Mesodermal cell (in vitro differentiated cells): Measurements from ENCODE around the gene PDCD4.

ENCODE experiments used
- H3K27ac ChIP-seq: 2 replicates; pipeline ENCODE4 v1.7.0; 2013; ENCODE audit warnings: mild to moderate bottlenecking, low read depth, low read length, moderate library complexity; ENCODE audit not compliant: severe bottlenecking
- H3K36me3 ChIP-seq: 2 replicates; pipeline ENCODE4 v1.7.1; 2013; ENCODE audit warnings: mild to moderate bottlenecking, low read length, moderate library complexity; ENCODE audit not compliant: control insufficient read depth, insufficient read depth
- H3K4me1 ChIP-seq: one replicate; pipeline ENCODE4 v1.7.1; 2013; ENCODE audit warnings: mild to moderate bottlenecking, low read length; ENCODE audit not compliant: insufficient read depth, control insufficient read depth, poor library complexity, severe bottlenecking
- H3K4me3 ChIP-seq: 2 replicates; pipeline ENCODE4 v1.7.0; 2013; ENCODE audit warnings: low read length, control low read depth, mild to moderate bottlenecking; ENCODE audit not compliant: insufficient read depth, poor library complexity, severe bottlenecking; ENCODE audit errors: extremely low read depth
- H3K9me3 ChIP-seq: 2 replicates; pipeline ENCODE4 v1.7.1; 2013; ENCODE audit warnings: mild to moderate bottlenecking, low read length, moderate library complexity; ENCODE audit not compliant: control insufficient read depth
- WGBS, 2 experiments: methylation state at CpG; one replicate each; pipeline ENCODE4 v1.1.5; 2013; ENCODE audit warnings: missing lambda C conversion rate in 2 of 2; ENCODE audit not compliant: insufficient coverage in 2 of 2; 5-methylcytosine and 5-hydroxymethylcytosine counted together

PDCD4 gene

GRCh38 chr10:110923856-110924493 lies 52.2 kb downstream of the PDCD4 start:
- H3K27ac ChIP-seq: no peak overlapping the region
- no peaks in the 10 kb centered on the region for H3K4me1 ChIP-seq
- no peak overlapping the region for H3K4me3 ChIP-seq
- WGBS, 2 experiments: 100% methylated on average over 1 of the region's 2 CpGs
- no peaks in the 10 kb centered on the region for H3K9me3 ChIP-seq
- H3K36me3 ChIP-seq: no peaks in the 10 kb centered on the region

- Histone ChIP-seq H3K9me3 (no peaks in the 10 kb centered on the region), H3K4me3 (no peak overlapping the region), H3K4me1 (peaks cover 3% of the 10 kb centered on the region), H3K36me3 (no peaks in the 10 kb centered on the region), H3K27ac (no peak overlapping the region)
- 86 to 100% methylated on average over 2 of the region's 2 CpGs for WGBS, 2 experiments
Observed at GRCh38 chr10:110927461-110927860, 55.7 kb downstream of the PDCD4 start.

- H3K27ac ChIP-seq: no peak overlapping the region
- WGBS, 2 experiments: 82 to 91% methylated on average over 1 of the region's 1 CpG
- no peaks in the 10 kb centered on the region for H3K36me3 ChIP-seq
- H3K4me3 ChIP-seq: no peak overlapping the region
- peaks cover 3% of the 10 kb centered on the region for H3K4me1 ChIP-seq
- no peaks in the 10 kb centered on the region for H3K9me3 ChIP-seq
Observed at GRCh38 chr10:110931769-110932381, 60.1 kb downstream of the PDCD4 start.

GRCh38 chr10:110932505-110933180 lies 60.9 kb downstream of the PDCD4 start:
- no peak overlapping the region for H3K27ac ChIP-seq
- WGBS, 2 experiments: 100% methylated on average over 1 of the region's 1 CpG; no CpG with 5 or more reads in 1 of the 2 experiments
- no peak overlapping the region for H3K4me3 ChIP-seq
- H3K4me1 ChIP-seq: peaks cover 3% of the 10 kb centered on the region
- no peaks in the 10 kb centered on the region for H3K36me3 ChIP-seq
- H3K9me3 ChIP-seq: no peaks in the 10 kb centered on the region

GRCh38 chr10:110936757-110937156 lies 65.0 kb downstream of the PDCD4 start:
- H3K9me3 ChIP-seq: no peaks in the 10 kb centered on the region
- H3K36me3 ChIP-seq: peaks cover 8% of the 10 kb centered on the region
- H3K4me1 ChIP-seq: peaks cover 3% of the 10 kb centered on the region
- no peak overlapping the region for H3K27ac ChIP-seq
- 94 to 96% methylated on average over 17 to 18 of the region's 18 CpGs for WGBS, 2 experiments
- H3K4me3 ChIP-seq: no peak overlapping the region

GRCh38 chr10:110939419-110939818 lies 67.7 kb downstream of the PDCD4 start:
- Histone ChIP-seq H3K4me3 (no peak overlapping the region), H3K4me1 (no peaks in the 10 kb centered on the region), H3K27ac (no peak overlapping the region), H3K9me3 (no peaks in the 10 kb centered on the region), H3K36me3 (peaks cover 22% of the 10 kb centered on the region)
- WGBS, 2 experiments: 100% methylated on average over 1 of the region's 4 CpGs

GRCh38 chr10:110944792-110945396 lies 73.2 kb downstream of the PDCD4 start:
- no peak overlapping the region for H3K27ac ChIP-seq
- H3K4me3 ChIP-seq: no peak overlapping the region
- H3K4me1 ChIP-seq: peaks cover 10% of the 10 kb centered on the region
- H3K36me3 ChIP-seq: peaks cover 22% of the 10 kb centered on the region
- H3K9me3 ChIP-seq: no peaks in the 10 kb centered on the region
- WGBS, 2 experiments: 91 to 97% methylated on average over 3 to 5 of the region's 5 CpGs

- H3K9me3 ChIP-seq: no peaks in the 10 kb centered on the region
- H3K27ac ChIP-seq: no peak overlapping the region
- WGBS, 2 experiments: 88 to 100% methylated on average over 1 of the region's 1 CpG
- peaks cover 10% of the 10 kb centered on the region for H3K4me1 ChIP-seq
- no peak overlapping the region for H3K4me3 ChIP-seq
- peaks cover 17% of the 10 kb centered on the region for H3K36me3 ChIP-seq
Observed at GRCh38 chr10:110946496-110946895, 74.8 kb downstream of the PDCD4 start.

GRCh38 chr10:110947061-110947595 lies 75.4 kb downstream of the PDCD4 start:
- WGBS, 2 experiments: 69 to 86% methylated on average over 3 of the region's 4 CpGs
- H3K4me1 ChIP-seq: peaks cover 10% of the 10 kb centered on the region
- H3K9me3 ChIP-seq: no peaks in the 10 kb centered on the region
- no peak overlapping the region for H3K27ac ChIP-seq
- H3K4me3 ChIP-seq: no peak overlapping the region
- peaks cover 21% of the 10 kb centered on the region for H3K36me3 ChIP-seq
